Kidney (tissue), 14 donors: ENCODE data around the gene GLIS2. TPM values are rescaled to one million over a fixed set of nuclear protein-coding genes. Genes with fewer than 3 reads are reported as not detected.

Experiments used
- DNase-seq, 5 donors: peaks; one replicate each; pipeline ENCODE4 v3.0.0-alpha.2; 2013 to 2020
- FAIRE-seq: peaks from 2 replicates; lab custom pipeline; 2012; peaks lifted over from hg19 to GRCh38; lab: Jason Lieb, UNC
- H3K27ac ChIP-seq, 2 donors: one replicate each; pipeline ENCODE4 v1.7.0; 2013; ENCODE audit warnings: low read depth in 2 of 2, low read length in 2 of 2, inconsistent platforms in 1 of 2
- H3K27me3 ChIP-seq: one replicate; pipeline ENCODE4 v1.7.1; 2013; ENCODE audit warnings: low read length, inconsistent platforms; ENCODE audit not compliant: control insufficient read depth, insufficient read depth
- H3K36me3 ChIP-seq, 3 donors: one replicate each; pipeline versions ENCODE4 v1.7.0 to v1.7.1; 2013; ENCODE audit warnings: low read length in 3 of 3, control low read depth in 1 of 3, inconsistent platforms in 1 of 3; ENCODE audit not compliant: insufficient read depth in 3 of 3, control insufficient read depth in 2 of 3
- H3K4me1 ChIP-seq, 3 donors: one replicate each; pipeline versions ENCODE4 v1.7.0 to v1.7.1; 2013; ENCODE audit warnings: low read length in 3 of 3, inconsistent platforms in 1 of 3, low read depth in 1 of 3; ENCODE audit not compliant: control insufficient read depth in 2 of 3, insufficient read depth in 2 of 3
- H3K4me3 ChIP-seq, 3 donors: one replicate each; pipeline versions ENCODE4 v1.7.0 to v1.8.1; 2013; ENCODE audit warnings: low read length in 3 of 3, control low read depth in 1 of 3, inconsistent platforms in 1 of 3
- H3K9ac ChIP-seq, 3 donors: one replicate each; pipeline versions ENCODE4 v1.7.0 to v1.7.1; 2013; ENCODE audit warnings: low read length in 3 of 3, control low read depth in 1 of 3, inconsistent platforms in 1 of 3
- H3K9me3 ChIP-seq, 3 donors: one replicate each; pipeline versions ENCODE4 v1.7.0 to v1.7.1; 2013; ENCODE audit warnings: low read length in 3 of 3, control low read depth in 1 of 3, inconsistent platforms in 1 of 3; ENCODE audit not compliant: control insufficient read depth in 2 of 3, insufficient read depth in 1 of 3
- intact Hi-C: fragments of 100-400 bp; cut with DNase I; formaldehyde crosslinking; loops from one replicate; pipeline ENCODE4 v1.11.1; 2022
- polyA plus RNA-seq: library from polyadenylated mRNA; stranded (reverse); fragments of 350-450 nt; fragmentation: Illumina TruSeq; extraction: RNeasy Lipid Tissue Mini Kit (QIAGEN cat#74804); gene quantifications from one replicate; pipeline ENCODE4 v1.2.3, GENCODE V29; 2014; ENCODE audit warnings: low read depth, low replicate concordance; ENCODE audit not compliant: insufficient read depth
- total RNA-seq: library from RNA; stranded (reverse); fragmentation: NEBNext Ultra II Directional; extraction: Animal tissue kit (Norgen Biotek cat#: 25700); gene quantifications from one replicate; pipeline ENCODE4 v1.2.1, GENCODE V29; 2021
- TF ChIP-seq, protein P1 (sequence below): IDR thresholded peaks from 3 replicates; pipeline ENCODE4 v1.5.1; 2012; ENCODE audit warnings: mild to moderate bottlenecking, moderate library complexity, borderline replicate concordance; ENCODE audit not compliant: insufficient read depth; ENCODE audit errors: extremely low read depth
- donor health status: control.
- donor health status: control.
- donor health status: control.
- donor health status: control.
- donor health status: control.
- donor health status: DM: yes; HTN: yes; CAD: no.
- donor health status: Normal renal cell carcinoma (clear cell type).

Gene GLIS2
- total and polyA plus RNA-seq, 2 donors from 2014 or later, result 35.6 to 68.7 TPM

DNA sequence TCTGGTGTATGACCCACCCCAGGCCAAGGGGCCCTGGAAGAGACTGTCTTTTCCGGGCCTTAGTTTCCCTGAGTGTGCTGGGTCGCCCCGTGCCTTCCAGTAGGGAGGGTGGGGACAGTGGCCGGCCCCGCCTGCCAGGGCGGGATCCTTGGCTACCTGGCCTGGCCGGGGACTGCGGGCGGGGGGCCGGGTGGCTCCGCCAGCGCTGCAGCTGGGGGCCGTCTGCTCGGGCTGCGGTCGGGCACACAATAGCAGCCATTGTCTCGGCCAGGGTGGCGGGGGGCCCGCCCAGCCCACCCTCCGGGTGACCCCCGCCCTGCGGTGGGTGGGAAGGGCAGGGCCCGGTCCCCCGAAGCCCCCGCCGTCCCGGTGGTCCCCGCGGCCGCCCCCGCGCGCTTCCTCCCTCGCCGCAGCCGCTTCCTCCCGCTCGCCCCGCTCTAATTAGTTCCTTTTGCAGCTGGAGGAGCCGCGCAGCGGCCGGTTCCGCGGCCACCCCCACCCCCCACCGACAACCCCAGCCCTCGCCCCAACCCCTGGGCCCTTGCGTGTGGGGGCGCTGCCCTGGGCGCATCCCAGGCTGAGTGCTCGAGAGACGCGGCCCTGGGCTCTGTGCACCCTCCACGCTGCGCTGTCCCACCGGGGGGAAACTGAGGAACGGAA lies 11.6 kb downstream of the GLIS2 start:
- FAIRE-seq (no peak), DNase-seq (peak in 4 of 5 donors; percentile 34 to 79 (median 64))
- intact Hi-C loops, result loop anchor here (5.0 kb wide), 1 partner anchor 35 kb away; no protein-coding TSS in a partner anchor
- Histone ChIP-seq H3K4me3 (peak overlapping the region in 1 of 3 donors; percentile 52), H3K36me3 (no peaks in the 10 kb centered on the region), H3K9ac (peak overlapping the region in 2 of 3 donors; percentile 9 to 65), H3K27ac (peak overlapping the region; percentile 91 to 95), H3K9me3 (no peaks in the 10 kb centered on the region), H3K4me1 (peaks cover 0 to 57% (median 57%) of the 10 kb centered on the region in 3 donors), H3K27me3 (no peaks in the 10 kb centered on the region)
- TF ChIP-seq, protein P1, sequence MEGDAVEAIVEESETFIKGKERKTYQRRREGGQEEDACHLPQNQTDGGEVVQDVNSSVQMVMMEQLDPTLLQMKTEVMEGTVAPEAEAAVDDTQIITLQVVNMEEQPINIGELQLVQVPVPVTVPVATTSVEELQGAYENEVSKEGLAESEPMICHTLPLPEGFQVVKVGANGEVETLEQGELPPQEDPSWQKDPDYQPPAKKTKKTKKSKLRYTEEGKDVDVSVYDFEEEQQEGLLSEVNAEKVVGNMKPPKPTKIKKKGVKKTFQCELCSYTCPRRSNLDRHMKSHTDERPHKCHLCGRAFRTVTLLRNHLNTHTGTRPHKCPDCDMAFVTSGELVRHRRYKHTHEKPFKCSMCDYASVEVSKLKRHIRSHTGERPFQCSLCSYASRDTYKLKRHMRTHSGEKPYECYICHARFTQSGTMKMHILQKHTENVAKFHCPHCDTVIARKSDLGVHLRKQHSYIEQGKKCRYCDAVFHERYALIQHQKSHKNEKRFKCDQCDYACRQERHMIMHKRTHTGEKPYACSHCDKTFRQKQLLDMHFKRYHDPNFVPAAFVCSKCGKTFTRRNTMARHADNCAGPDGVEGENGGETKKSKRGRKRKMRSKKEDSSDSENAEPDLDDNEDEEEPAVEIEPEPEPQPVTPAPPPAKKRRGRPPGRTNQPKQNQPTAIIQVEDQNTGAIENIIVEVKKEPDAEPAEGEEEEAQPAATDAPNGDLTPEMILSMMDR, result no peak

DNA sequence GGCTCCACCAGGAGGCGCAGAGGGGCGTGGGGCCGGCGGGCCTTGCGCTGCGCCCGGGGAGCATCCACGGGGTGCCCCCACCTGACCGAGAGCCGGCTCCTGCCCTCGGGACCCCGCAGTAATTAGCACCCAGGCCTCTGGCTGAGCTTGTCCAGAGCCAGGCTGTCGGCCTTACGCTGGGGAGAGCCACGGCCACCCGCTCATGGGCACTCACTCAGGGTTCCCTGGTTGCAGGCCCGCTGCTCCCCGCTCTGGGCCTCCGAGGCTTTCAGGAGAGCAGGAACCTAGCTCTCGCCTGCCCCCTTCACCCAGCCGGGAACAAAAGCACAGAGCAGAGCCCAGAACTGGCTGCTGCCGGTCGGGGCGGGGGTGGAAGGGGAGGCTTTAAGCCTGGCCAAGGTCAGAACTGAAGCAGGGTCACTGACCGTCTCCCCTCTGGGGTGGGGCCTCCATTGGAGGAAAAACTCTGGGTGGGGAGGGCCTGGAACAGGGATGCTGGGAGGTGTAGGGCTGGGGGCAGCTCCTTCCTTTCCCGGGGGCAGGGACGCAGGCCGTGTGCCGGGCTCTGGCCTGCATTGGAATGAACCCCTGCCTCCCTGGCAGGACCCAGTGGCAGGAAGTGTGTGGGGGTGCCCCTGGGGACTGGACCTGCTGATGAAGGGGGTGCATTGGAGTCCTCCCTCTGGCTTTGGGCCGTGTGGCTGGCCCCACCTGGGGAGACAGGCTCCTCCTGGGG lies 12.3 kb downstream of the GLIS2 start:
- intact Hi-C loops, result loop anchor here (5.0 kb wide), 1 partner anchor 36 kb away; no protein-coding TSS in a partner anchor
- peak overlapping the region in 2 of 3 donors; percentile 9 to 65 for H3K9ac ChIP-seq
- H3K36me3 ChIP-seq, result peaks cover 0 to 3% (median 0%) of the 10 kb centered on the region in 3 donors
- no peaks in the 10 kb centered on the region for H3K9me3 ChIP-seq
- peaks cover 0 to 54% (median 52%) of the 10 kb centered on the region in 3 donors for H3K4me1 ChIP-seq
- no peak for FAIRE-seq
- peak; percentile 90 to 96 (median 92) for DNase-seq
- TF ChIP-seq, protein P1, result peak; percentile 51
- H3K27me3 ChIP-seq, result no peaks in the 10 kb centered on the region
- H3K27ac ChIP-seq, result peak overlapping the region; percentile 91 to 95
- H3K4me3 ChIP-seq, result peak overlapping the region in 1 of 3 donors; percentile 52

DNA sequence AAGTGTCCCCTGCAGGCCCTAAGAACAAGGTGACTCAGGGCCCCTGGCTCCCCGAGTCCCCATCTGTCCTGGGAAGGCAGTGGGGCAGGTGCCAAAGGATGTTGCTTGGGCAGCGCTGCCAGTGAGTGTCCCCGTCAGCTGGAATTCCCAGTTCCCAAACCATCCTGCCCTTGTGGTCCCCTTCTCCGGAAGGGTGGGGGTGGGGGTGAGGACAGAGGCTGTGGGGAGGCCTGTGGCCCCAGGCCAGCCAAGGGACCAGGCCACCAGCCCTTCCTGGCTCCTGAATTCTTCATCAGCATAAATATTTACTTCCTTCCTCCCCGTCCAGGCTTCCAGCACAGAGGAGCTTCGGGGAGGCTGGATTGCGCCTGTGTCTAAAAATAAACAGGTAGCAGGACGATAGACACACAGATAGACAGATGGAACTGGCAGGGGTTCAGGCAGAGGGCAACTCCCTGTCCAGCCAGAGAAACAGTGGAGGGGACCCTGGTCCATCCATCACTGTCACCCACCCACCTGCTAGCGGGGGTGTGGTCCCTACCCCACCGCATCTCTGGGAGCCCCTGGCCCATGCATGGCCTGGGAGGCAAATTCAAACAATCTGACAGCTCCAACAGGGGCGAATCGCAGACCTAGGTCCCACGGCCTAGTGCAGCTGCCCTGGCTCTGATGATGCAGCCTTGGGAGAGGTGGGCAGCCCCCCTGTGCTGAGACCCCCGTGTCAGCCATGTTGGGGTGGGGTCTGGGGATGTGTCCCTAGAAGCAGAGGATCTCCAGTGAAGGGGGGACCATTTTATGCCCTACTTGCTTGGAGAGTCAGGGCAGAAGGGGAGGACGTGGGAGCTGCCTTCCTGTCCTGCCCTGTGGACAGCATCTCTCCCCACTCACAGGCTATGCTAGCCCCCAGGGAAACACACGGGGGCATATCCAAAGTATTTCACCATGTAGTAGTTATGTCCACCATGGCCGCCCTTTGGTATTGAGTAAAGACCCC lies 13.2 kb downstream of the GLIS2 start:
- peak overlapping the region in 1 of 3 donors; percentile 52 for H3K4me3 ChIP-seq
- peak in 3 of 5 donors; percentile 37 to 79 (median 67) for DNase-seq

More for the DNA sequence above, 13.2 kb downstream of the GLIS2 start:
- no peaks in the 10 kb centered on the region for H3K27me3 ChIP-seq
- intact Hi-C loops, result loop anchor here (5.0 kb wide), 1 partner anchor 37 kb away; no protein-coding TSS in a partner anchor
- H3K4me1 ChIP-seq, result peaks cover 0 to 46% (median 43%) of the 10 kb centered on the region in 3 donors
- FAIRE-seq, result no peak
- TF ChIP-seq, protein P1, result no peak
- no peaks in the 10 kb centered on the region for H3K9me3 ChIP-seq
- H3K27ac ChIP-seq, result peak overlapping the region; percentile 91 to 95
- H3K9ac ChIP-seq, result peak overlapping the region in 2 of 3 donors; percentile 51 to 65
- H3K36me3 ChIP-seq, result peaks cover 0 to 9% (median 0%) of the 10 kb centered on the region in 3 donors
